ENCODE measurements around the gene LCT. TPM values are rescaled to one million over a fixed set of nuclear protein-coding genes. Genes with fewer than 3 reads are reported as not detected.

LCT gene
- total RNA-seq, 1 experiment from 2014 or later: 1.3 TPM

DNA sequence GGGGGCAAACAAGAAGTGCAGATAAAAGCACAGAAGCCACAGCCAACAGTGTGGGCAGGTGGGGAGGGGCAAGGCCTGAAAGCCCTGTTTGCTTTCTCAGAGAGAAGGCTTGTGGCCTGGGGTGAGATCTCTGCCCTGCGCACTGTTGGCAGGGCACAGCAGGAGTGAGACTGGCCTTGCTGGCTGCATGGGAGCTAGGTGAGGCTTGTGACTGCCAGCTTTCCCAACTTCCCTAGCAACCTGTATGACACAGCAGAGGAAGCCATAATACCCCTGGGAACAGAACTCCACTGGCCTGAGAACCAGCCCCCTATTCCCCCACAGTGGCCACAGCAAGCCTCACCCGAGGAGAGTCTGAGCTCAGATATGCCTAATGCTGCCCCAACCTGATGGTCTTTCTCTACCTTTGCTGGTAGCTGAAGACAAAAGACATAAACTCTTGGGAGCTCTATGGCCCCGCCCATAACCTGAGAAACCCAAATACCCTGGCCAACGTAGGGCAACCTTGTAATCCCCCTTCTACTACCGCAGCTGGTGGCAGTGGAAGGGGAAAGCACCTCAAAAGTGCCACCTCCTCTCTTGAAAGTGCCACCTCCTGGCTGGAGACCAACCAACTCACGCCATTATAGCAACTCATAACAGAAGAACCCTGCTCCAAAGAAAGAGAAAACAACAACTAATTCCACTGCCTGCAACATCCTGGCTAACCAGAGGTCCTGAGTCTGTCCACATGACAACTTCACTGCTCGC is 44.4 kb downstream of the LCT start:
- H3K9me3 Mint-ChIP-seq (ENCODE audit: low read depth, unreplicated experiment): no peaks in the 10 kb centered on the region
- H3K27me3 Mint-ChIP-seq (ENCODE audit: unreplicated experiment): no peaks in the 10 kb centered on the region
- CTCF ChIA-PET: no interaction called here
- TF ChIP-seq, protein P1, sequence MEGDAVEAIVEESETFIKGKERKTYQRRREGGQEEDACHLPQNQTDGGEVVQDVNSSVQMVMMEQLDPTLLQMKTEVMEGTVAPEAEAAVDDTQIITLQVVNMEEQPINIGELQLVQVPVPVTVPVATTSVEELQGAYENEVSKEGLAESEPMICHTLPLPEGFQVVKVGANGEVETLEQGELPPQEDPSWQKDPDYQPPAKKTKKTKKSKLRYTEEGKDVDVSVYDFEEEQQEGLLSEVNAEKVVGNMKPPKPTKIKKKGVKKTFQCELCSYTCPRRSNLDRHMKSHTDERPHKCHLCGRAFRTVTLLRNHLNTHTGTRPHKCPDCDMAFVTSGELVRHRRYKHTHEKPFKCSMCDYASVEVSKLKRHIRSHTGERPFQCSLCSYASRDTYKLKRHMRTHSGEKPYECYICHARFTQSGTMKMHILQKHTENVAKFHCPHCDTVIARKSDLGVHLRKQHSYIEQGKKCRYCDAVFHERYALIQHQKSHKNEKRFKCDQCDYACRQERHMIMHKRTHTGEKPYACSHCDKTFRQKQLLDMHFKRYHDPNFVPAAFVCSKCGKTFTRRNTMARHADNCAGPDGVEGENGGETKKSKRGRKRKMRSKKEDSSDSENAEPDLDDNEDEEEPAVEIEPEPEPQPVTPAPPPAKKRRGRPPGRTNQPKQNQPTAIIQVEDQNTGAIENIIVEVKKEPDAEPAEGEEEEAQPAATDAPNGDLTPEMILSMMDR (IDR thresholded peaks at IDR 0.05; ENCODE audit: unreplicated experiment): no peak
- no peak overlapping the region for H3K4me3 Mint-ChIP-seq (ENCODE audit: low read depth, unreplicated experiment)
- H3K27ac Mint-ChIP-seq (ENCODE audit: unreplicated experiment): no peak overlapping the region
- no peak for DNase-seq
- intact Hi-C loops (cut with micrococcal nuclease; ENCODE audit: unreplicated experiment): loop anchor here (10.0 kb wide), 1 partner anchor 318 kb away; no protein-coding TSS in a partner anchor
- BruUV-seq (replicated peaks): no TSS peak
- H3K4me1 Mint-ChIP-seq (ENCODE audit: low read depth, unreplicated experiment): peaks cover 13% of the 10 kb centered on the region
- H3K36me3 Mint-ChIP-seq (ENCODE audit: insufficient read depth, unreplicated experiment): peaks cover 7% of the 10 kb centered on the region

DNA sequence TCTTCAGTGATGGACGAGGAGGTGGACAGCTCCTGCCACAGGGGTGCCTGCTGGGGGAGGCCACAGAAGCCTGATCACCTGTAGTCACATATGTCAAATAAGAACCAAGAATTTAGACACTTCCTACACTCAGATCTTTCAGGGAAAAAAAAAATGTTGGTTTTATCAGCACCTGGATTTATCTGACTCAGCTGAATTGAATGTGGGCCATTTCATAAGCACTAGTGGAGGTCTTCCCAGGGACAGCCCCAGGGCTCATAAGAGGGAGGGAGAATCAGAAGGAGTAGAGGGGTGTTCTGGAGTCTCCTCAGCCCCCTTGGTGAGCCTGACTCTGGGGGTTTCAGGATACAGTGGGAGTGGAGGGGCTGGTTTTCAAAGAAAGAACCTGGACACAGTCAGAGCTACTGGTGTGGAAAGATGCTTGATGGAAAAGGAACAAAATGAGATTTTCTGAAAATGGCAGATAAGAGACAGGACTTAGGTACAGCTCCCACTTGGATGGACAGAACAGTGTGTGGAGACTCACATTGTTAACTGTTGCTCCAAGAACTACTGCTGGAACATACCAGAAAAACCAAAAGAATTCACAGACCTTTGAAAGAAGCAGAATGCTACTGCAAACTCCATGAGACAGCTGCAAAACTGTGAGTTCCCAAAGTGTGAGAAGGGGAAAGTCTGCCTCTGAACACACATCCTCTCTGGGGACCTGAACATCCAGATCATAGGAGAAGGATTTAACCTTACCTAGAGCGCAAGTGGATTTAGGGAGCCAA is 45.4 kb downstream of the LCT start:
- DNase-seq: no peak
- Mint-ChIP-seq H3K4me1 (ENCODE audit: low read depth, unreplicated experiment) (peaks cover 7% of the 10 kb centered on the region), H3K9me3 (ENCODE audit: low read depth, unreplicated experiment) (no peaks in the 10 kb centered on the region), H3K36me3 (ENCODE audit: insufficient read depth, unreplicated experiment) (peaks cover 13% of the 10 kb centered on the region), H3K27me3 (ENCODE audit: unreplicated experiment) (no peaks in the 10 kb centered on the region), H3K4me3 (ENCODE audit: low read depth, unreplicated experiment) (no peak overlapping the region), H3K27ac (ENCODE audit: unreplicated experiment) (no peak overlapping the region)
- CTCF ChIA-PET: interaction anchor here (0.6 to 1.0 kb wide), 2 partner anchors 65 to 803 kb away, joined by 3 read pairs; no protein-coding TSS in a partner anchor
- intact Hi-C loops (cut with micrococcal nuclease; ENCODE audit: unreplicated experiment): loop anchor here (10.0 kb wide), 1 partner anchor 317 kb away; no protein-coding TSS in a partner anchor
- TF ChIP-seq, protein P1 (IDR thresholded peaks at IDR 0.05; ENCODE audit: unreplicated experiment): no peak
- no TSS peak for BruUV-seq (replicated peaks)

DNA sequence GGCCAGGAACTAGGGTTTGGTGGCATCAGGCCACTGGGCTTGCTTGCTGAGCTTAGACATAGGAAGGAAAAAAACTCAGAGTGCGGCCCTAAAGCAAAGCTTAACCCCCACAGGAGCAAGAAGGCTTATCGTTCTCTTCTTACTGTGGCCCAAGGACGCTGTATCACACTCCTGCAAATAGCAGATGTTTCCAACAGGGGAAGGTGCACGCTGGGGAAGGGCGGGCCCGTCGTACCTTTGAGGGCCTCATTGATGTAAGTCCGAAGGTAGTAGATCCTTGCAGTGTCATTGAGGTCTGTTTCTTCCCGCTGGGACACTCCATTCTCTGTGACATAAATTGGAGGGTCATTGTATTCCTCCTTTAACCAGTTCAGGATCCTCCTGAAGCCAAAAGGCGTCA is 46.6 kb downstream of the LCT start:
- no peak overlapping the region for H3K27ac Mint-ChIP-seq (ENCODE audit: unreplicated experiment)
- H3K9me3 Mint-ChIP-seq (ENCODE audit: low read depth, unreplicated experiment): no peaks in the 10 kb centered on the region
- peaks cover 13% of the 10 kb centered on the region for H3K36me3 Mint-ChIP-seq (ENCODE audit: insufficient read depth, unreplicated experiment)
- TF ChIP-seq, protein P1 (IDR thresholded peaks at IDR 0.05; ENCODE audit: unreplicated experiment): no peak
- BruUV-seq (replicated peaks): no TSS peak
- no peak overlapping the region for H3K4me3 Mint-ChIP-seq (ENCODE audit: low read depth, unreplicated experiment)
- no peak for DNase-seq
- intact Hi-C loops (cut with micrococcal nuclease; ENCODE audit: unreplicated experiment): loop anchor here (10.0 kb wide), 1 partner anchor 316 kb away; no protein-coding TSS in a partner anchor
- CTCF ChIA-PET: interaction anchor here (1.0 kb wide), 1 partner anchor 802 kb away, joined by 3 read pairs; no protein-coding TSS in a partner anchor
- no peaks in the 10 kb centered on the region for H3K27me3 Mint-ChIP-seq (ENCODE audit: unreplicated experiment)
- H3K4me1 Mint-ChIP-seq (ENCODE audit: low read depth, unreplicated experiment): peaks cover 7% of the 10 kb centered on the region

DNA sequence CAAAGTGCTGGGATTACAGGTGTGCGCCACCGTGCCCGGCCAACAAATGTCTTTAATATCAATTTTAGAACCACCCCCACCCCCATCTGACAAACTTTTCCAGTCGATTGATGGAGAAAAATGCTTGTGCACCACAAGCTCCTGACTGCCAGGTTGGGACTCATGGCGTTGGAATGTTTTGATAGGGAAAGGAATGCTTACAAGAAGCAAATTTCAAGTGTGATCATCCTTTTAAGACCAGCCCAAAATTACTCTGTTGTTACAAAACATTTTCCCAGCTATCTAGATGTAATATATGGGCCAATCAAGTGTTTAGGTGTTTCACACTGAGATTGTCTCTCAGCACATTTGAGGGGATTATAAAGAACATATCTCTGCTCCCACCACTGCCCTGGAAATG is 50.2 kb downstream of the LCT start:
- BruUV-seq (replicated peaks): no TSS peak
- CTCF ChIA-PET: no interaction called here
- H3K27me3 Mint-ChIP-seq (ENCODE audit: unreplicated experiment): no peaks in the 10 kb centered on the region
- H3K4me1 Mint-ChIP-seq (ENCODE audit: low read depth, unreplicated experiment): peaks cover 7% of the 10 kb centered on the region
- H3K4me3 Mint-ChIP-seq (ENCODE audit: low read depth, unreplicated experiment): no peak overlapping the region
- H3K9me3 Mint-ChIP-seq (ENCODE audit: low read depth, unreplicated experiment): no peaks in the 10 kb centered on the region
- no peak overlapping the region for H3K27ac Mint-ChIP-seq (ENCODE audit: unreplicated experiment)
- intact Hi-C loops (cut with micrococcal nuclease; ENCODE audit: unreplicated experiment): no loop called here
- no peak for DNase-seq
- TF ChIP-seq, protein P1 (IDR thresholded peaks at IDR 0.05; ENCODE audit: unreplicated experiment): no peak
- H3K36me3 Mint-ChIP-seq (ENCODE audit: insufficient read depth, unreplicated experiment): peaks cover 32% of the 10 kb centered on the region
